Measurements from ENCODE around the gene SEZ6L2. TPM values are rescaled to one million over a fixed set of nuclear protein-coding genes. Genes with fewer than 3 reads are reported as not detected.
"Not testable (repeated sequence)": the region's sequence is repeated elsewhere in the genome, so short reads cannot be mapped to it uniquely, and the experiment has no call there.

SEZ6L2 gene
- total and polyA plus RNA-seq, 2 experiments from 2014 or later: 18.0 to 71.9 TPM

- no peaks in the 10 kb centered on the region for H3K27me3 ChIP-seq (ENCODE audit: insufficient read depth)
- peaks cover 4% of the 10 kb centered on the region for H3K4me1 ChIP-seq (ENCODE audit: insufficient read depth)
- peaks cover 15% of the 10 kb centered on the region for H3K27me3 Mint-ChIP-seq (ENCODE audit: insufficient read depth, low read depth, poor library complexity)
- H4K20me1 ChIP-seq (replicated peaks; ENCODE audit: insufficient read depth): no peaks in the 10 kb centered on the region
- peaks cover 12% of the 10 kb centered on the region for H3K4me1 Mint-ChIP-seq
- no peak overlapping the region for H3K27ac ChIP-seq (ENCODE audit: low read depth)
- DNase-seq (ENCODE audit: low spot score) (no peak), ATAC-seq (no peak)
- no peak overlapping the region for H3K27ac Mint-ChIP-seq
- no peaks in the 10 kb centered on the region for H3K79me2 ChIP-seq (replicated peaks; ENCODE audit: insufficient read depth)
- H3F3A ChIP-seq (replicated peaks; ENCODE audit: low read depth): peaks cover 6% of the 10 kb centered on the region; the same call in 1 of the 2 replicates
- H2AFZ ChIP-seq: no peak overlapping the region
- no peaks in the 10 kb centered on the region for H3K9me2 ChIP-seq (ENCODE audit: insufficient read depth)
- TF ChIP-seq ETS1 (IDR thresholded peaks at IDR 0.05): no peak
- no peak overlapping the region for H3K4me3 ChIP-seq
- no peaks in the 10 kb centered on the region for H3K36me3 ChIP-seq (ENCODE audit: insufficient read depth)
- H3K36me3 Mint-ChIP-seq (ENCODE audit: low read depth): 0 out of 3 replicates have a peak, but pooled peaks cover 3% of the 10 kb centered on the region
- no peak overlapping the region for H3K4me2 ChIP-seq
- H3K4me3 Mint-ChIP-seq: no peak overlapping the region
- no peaks in the 10 kb centered on the region; the same call in 1 of the 3 replicates for H3K9me3 Mint-ChIP-seq
Observed at GRCh38 chr16:29873319-29873718, 26.0 kb downstream of the SEZ6L2 start.

GRCh38 chr16:29871822-29872546, 27.4 kb downstream of the SEZ6L2 start:
- H3K27me3 ChIP-seq (ENCODE audit: insufficient read depth): no peaks in the 10 kb centered on the region
- Mint-ChIP-seq H3K9me3 (no peaks in the 10 kb centered on the region; the same call in 1 of the 3 replicates), H3K36me3 (ENCODE audit: low read depth) (0 out of 3 replicates have a peak, but pooled peaks cover 3% of the 10 kb centered on the region), H3K4me1 (peaks cover 7% of the 10 kb centered on the region), H3K27me3 (ENCODE audit: insufficient read depth, low read depth, poor library complexity) (peaks cover 10% of the 10 kb centered on the region), H3K27ac (no peak overlapping the region), H3K4me3 (no peak overlapping the region)
- H3K79me2 ChIP-seq (replicated peaks; ENCODE audit: insufficient read depth): no peaks in the 10 kb centered on the region
- no peak overlapping the region for H3K4me3 ChIP-seq
- no peaks in the 10 kb centered on the region for H3K36me3 ChIP-seq (ENCODE audit: insufficient read depth)
- no peak overlapping the region for H3K4me2 ChIP-seq
- DNase-seq (ENCODE audit: low spot score): no peak
- TF ChIP-seq JUNB (IDR thresholded peaks at IDR 0.05; ENCODE audit: unreplicated experiment) (no peak), CREB1 (CRISPR knock-in tag; IDR thresholded peaks at IDR 0.05; ENCODE audit: low read depth) (no peak), ZNF114 (CRISPR knock-in tag; IDR thresholded peaks at IDR 0.05) (no peak), REST (IDR thresholded peaks at IDR 0.05; ENCODE audit: unreplicated experiment) (no peak), ZNF331 (CRISPR knock-in tag; IDR thresholded peaks at IDR 0.05; ENCODE audit: low read depth) (no peak), EZH2 (IDR thresholded peaks at IDR 0.05; ENCODE audit: low read depth, unreplicated experiment) (no peak), CTCF (conservative IDR thresholded peaks at IDR 0.05; ENCODE audit: low read depth in 2 of 2) (no peak), NANOG (IDR thresholded peaks at IDR 0.05; ENCODE audit: borderline replicate concordance) (no peak), POLR2AphosphoS5 (IDR thresholded peaks at IDR 0.05; ENCODE audit: low read depth) (no peak), STAT1 (IDR thresholded peaks at IDR 0.05; ENCODE audit: unreplicated experiment) (no peak)
- ATAC-seq: no peak
- no peaks in the 10 kb centered on the region for H4K20me1 ChIP-seq (replicated peaks; ENCODE audit: insufficient read depth)
- peaks cover 4% of the 10 kb centered on the region for H3K4me1 ChIP-seq (ENCODE audit: insufficient read depth)
- H2AFZ ChIP-seq: no peak overlapping the region
- no peaks in the 10 kb centered on the region for H3K9me2 ChIP-seq (ENCODE audit: insufficient read depth)
- no peak overlapping the region for H3K27ac ChIP-seq (ENCODE audit: low read depth)
- H3F3A ChIP-seq (replicated peaks; ENCODE audit: low read depth): peaks cover 6% of the 10 kb centered on the region; the same call in 1 of the 2 replicates

GRCh38 chr16:29869067-29869466, 30.3 kb downstream of the SEZ6L2 start:
- not testable (repeated sequence) for H4K20me1 ChIP-seq (replicated peaks; ENCODE audit: insufficient read depth); H3K4me1 Mint-ChIP-seq; H3K4me3 ChIP-seq; H3K27ac Mint-ChIP-seq; H3K4me2 ChIP-seq; H3K9me3 Mint-ChIP-seq; H3K36me3 Mint-ChIP-seq (ENCODE audit: low read depth); H3K27me3 Mint-ChIP-seq (ENCODE audit: insufficient read depth, low read depth, poor library complexity); H3K4me3 Mint-ChIP-seq; H3K27me3 ChIP-seq (ENCODE audit: insufficient read depth); H3K79me2 ChIP-seq (replicated peaks; ENCODE audit: insufficient read depth); H3K4me1 ChIP-seq (ENCODE audit: insufficient read depth); ATAC-seq; H3K36me3 ChIP-seq (ENCODE audit: insufficient read depth); DNase-seq (ENCODE audit: low spot score); H3K9me2 ChIP-seq (ENCODE audit: insufficient read depth); H2AFZ ChIP-seq; H3F3A ChIP-seq (replicated peaks; ENCODE audit: low read depth); H3K27ac ChIP-seq (ENCODE audit: low read depth)

All from GM23338 (cell line).